ENCODE results near the gene ZDHHC14.

DNA sequence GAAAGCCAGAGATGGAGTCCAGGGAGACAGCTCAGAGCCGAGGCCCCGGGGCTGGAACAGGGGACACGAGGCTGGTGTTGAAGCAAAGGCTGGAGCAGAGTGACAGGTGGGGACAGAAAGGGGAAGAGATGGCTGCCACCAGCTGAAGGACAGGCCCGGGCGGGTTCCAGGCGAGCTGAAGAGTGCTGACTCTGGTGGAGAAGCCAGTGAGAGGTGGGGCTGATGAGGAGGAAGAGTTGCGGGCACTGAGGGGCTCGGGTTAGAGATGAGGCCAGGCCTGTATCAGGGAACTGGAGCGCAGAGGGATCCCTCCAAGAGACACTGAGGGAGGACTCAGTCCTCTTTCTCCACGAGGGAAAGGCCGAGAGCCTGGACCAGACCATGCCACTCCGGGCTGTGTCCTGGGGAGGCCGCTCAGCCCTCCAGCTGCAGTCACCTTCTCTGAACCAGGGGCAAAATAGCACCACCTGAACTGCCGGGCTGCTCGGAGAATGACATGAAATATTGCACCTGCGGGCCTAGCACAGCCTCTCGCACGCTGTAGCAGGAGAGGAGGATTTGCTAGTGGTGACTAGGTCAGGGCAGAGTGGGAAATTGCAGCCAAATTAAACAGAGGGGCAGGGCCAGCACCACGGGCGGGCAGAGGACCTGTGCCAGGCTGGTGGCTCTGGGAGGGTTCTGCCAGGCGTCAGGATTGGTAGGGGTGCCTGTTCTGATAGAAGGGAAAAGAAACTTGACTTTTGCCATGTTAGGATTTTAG is 175.9 kb downstream of the ZDHHC14 start:
- no peak for TF ChIP-seq POLR2A (IDR thresholded peaks at IDR 0.05; ENCODE audit: low read length)
- no peak for TF ChIP-seq GATA1 (IDR thresholded peaks at IDR 0.05; ENCODE audit: low read depth, low read length)
